PFSK-1 (cell line): ENCODE measurements around the gene ABI3BP.

Source experiments
- SIN3A ChIP-seq: IDR thresholded peaks from 2 replicates; pipeline ENCODE4 v1.6.1; 2012; ENCODE audit warnings: mild to moderate bottlenecking, low read length, moderate library complexity, borderline replicate concordance; ENCODE audit not compliant: insufficient read depth
- TAF1 ChIP-seq: IDR thresholded peaks from 2 replicates; pipeline ENCODE4 v1.6.1; 2012; ENCODE audit warnings: low read length, control low read depth, borderline replicate concordance; ENCODE audit not compliant: insufficient read depth

- no peak for TF ChIP-seq TAF1
- no peak for TF ChIP-seq SIN3A
Observed at GRCh38 chr3:100802126-100802525, 191.1 kb downstream of the ABI3BP start.
